ENCODE data around the gene KIT. TPM values are rescaled to one million over a fixed set of nuclear protein-coding genes. Genes with fewer than 3 reads are reported as not detected.

KIT gene
- total RNA-seq, 1 donor from 2014 or later, result 19.5 TPM

- peak overlapping the region; percentile 40 for H3K27ac Mint-ChIP-seq
- H3K36me3 Mint-ChIP-seq, result no peaks in the 10 kb centered on the region
- peak overlapping the region; percentile 89 for H3K4me3 Mint-ChIP-seq
- H3K9me3 Mint-ChIP-seq, result no peaks in the 10 kb centered on the region
- peaks cover 81% of the 10 kb centered on the region for H3K27me3 Mint-ChIP-seq
- H3K4me1 Mint-ChIP-seq (ENCODE audit: unreplicated experiment), result peaks cover 27% of the 10 kb centered on the region
- DNase-seq (ENCODE audit: extremely low spot score, unreplicated experiment), result no peak
- no peak for TF ChIP-seq CTCF (conservative IDR thresholded peaks at IDR 0.05)
Measured at GRCh38 chr4:54657185-54657550, 589 bp upstream of the KIT start.

GRCh38 chr4:54658252-54659093 is 716 bp downstream of the KIT start:
- peak; percentile 62 for TF ChIP-seq CTCF (conservative IDR thresholded peaks at IDR 0.05)
- Mint-ChIP-seq H3K27me3 (peaks cover 78% of the 10 kb centered on the region), H3K9me3 (no peaks in the 10 kb centered on the region), H3K4me1 (ENCODE audit: unreplicated experiment) (peaks cover 25% of the 10 kb centered on the region), H3K36me3 (no peaks in the 10 kb centered on the region), H3K4me3 (peak overlapping the region; percentile 89), H3K27ac (no peak overlapping the region)
- peak; percentile 74 for DNase-seq (ENCODE audit: extremely low spot score, unreplicated experiment)

- TF ChIP-seq CTCF (conservative IDR thresholded peaks at IDR 0.05), result no peak
- peaks cover 20% of the 10 kb centered on the region for H3K4me1 Mint-ChIP-seq (ENCODE audit: unreplicated experiment)
Measured at GRCh38 chr4:54659313-54659712, 1.6 kb downstream of the KIT start.

GRCh38 chr4:54659749-54660535 is 2.2 kb downstream of the KIT start:
- DNase-seq (ENCODE audit: extremely low spot score, unreplicated experiment), result no peak
- Mint-ChIP-seq H3K27me3 (peaks cover 66% of the 10 kb centered on the region), H3K36me3 (no peaks in the 10 kb centered on the region), H3K9me3 (no peaks in the 10 kb centered on the region), H3K27ac (no peak overlapping the region), H3K4me1 (ENCODE audit: unreplicated experiment) (peaks cover 20% of the 10 kb centered on the region), H3K4me3 (peak overlapping the region; percentile 89)
- TF ChIP-seq CTCF (conservative IDR thresholded peaks at IDR 0.05), result no peak

More at GRCh38 chr4:54659313-54659712, 1.6 kb downstream of the KIT start:
- Mint-ChIP-seq H3K27me3 (peaks cover 69% of the 10 kb centered on the region), H3K36me3 (no peaks in the 10 kb centered on the region), H3K9me3 (no peaks in the 10 kb centered on the region), H3K4me3 (peak overlapping the region; percentile 89), H3K27ac (no peak overlapping the region)
- no peak for DNase-seq (ENCODE audit: extremely low spot score, unreplicated experiment)

- DNase-seq (ENCODE audit: extremely low spot score, unreplicated experiment), result no peak
- no peak for TF ChIP-seq CTCF (conservative IDR thresholded peaks at IDR 0.05)
- Mint-ChIP-seq H3K27me3 (peaks cover 59% of the 10 kb centered on the region), H3K9me3 (no peaks in the 10 kb centered on the region), H3K36me3 (no peaks in the 10 kb centered on the region), H3K4me1 (ENCODE audit: unreplicated experiment) (peaks cover 20% of the 10 kb centered on the region), H3K27ac (no peak overlapping the region), H3K4me3 (peak overlapping the region; percentile 89)
Measured at GRCh38 chr4:54660591-54660990, 2.8 kb downstream of the KIT start.

All from type B pancreatic cell (in vitro differentiated cells).